Stimulated activated CD4-positive, alpha-beta T cell treated with anti-CD3 and anti-CD28 coated beads, Interleukin-1b, Interleukin-23, amount 100 ng/mL, for 48 hours (primary cell): ENCODE results near the gene MED31.

Experiments
- DNase-seq: peaks from one replicate; pipeline ENCODE4 v3.0.0-alpha.2; 2020

Gene MED31

DNA sequence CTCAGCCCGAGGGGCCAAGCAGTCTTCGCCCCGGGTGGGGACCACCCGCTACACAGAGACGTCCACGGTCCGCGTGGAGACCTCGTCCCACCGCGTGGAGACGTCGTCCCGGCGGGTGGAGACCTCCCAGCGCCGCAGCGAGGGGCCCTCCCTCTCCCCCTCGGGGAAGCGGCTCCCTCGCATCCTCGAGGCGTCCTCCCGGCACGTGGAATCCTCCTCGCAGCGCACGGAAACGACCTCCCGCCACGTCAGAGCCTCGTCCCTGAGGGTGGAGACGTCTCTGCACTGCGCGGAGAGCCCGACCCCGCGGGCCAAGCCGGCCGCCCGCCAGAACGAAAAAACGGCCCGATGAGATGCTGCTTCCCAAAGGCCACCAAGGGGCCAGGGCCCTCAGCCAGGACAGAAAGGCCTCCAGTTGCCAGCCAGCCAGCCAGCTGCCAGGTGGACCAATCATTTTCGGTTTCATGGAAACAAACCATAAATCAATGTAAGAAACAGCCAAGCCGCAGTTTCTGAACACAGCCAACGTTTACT, 581 bp upstream of the MED31 start:
- DNase-seq, result peak; percentile 41

DNA sequence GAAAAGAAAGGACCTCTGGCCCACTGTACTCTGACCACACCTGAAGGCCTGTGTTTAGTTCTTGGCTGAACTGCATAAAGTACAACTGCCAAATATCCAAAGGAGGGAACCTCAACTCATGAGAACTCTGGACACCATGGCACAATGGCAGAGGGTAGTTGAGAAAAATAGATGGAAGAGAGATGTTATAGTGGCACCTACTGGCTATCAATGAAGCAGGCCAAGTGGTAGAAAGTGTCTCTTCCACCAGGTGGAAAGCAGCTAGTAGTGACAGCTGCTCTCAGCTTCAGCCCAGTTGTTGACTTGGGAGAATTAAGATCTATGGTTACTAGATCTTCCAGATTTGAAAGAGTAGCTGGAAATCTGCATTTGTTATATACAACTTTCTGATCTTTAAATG, 3.2 kb downstream of the MED31 start:
- no peak for DNase-seq

DNA sequence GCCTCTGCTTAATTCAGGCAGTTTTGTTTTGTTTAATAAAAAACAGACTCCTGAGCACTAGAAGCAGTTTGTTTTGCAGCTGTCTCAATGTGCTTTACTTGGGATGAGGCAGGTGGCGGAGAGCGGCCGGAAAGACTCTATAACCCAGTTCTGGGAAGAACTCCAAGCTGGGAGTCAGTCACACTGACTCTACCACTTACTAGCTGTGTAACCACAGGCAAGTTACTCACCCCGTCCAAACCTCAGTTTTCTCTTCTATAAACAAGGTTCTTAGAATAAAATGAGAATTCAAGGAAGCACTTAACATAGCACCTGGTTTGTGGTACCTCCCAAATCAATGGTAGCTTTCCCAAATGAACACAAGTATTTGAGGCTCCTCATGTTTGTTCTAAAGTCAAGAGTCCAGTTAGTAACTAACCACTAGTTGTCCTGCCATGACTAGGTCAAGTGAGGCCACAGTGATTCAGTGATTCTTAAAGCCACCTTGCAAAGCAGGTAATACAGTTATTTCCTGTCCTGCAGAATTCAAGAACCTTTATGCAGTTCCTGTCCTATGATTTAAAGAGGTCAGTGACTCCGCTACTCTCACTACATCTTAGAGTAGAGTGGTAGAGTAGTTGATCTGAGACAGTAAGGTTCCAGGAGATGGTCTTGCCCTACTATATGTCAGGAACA, 7.8 kb downstream of the MED31 start:
- no peak for DNase-seq

DNA sequence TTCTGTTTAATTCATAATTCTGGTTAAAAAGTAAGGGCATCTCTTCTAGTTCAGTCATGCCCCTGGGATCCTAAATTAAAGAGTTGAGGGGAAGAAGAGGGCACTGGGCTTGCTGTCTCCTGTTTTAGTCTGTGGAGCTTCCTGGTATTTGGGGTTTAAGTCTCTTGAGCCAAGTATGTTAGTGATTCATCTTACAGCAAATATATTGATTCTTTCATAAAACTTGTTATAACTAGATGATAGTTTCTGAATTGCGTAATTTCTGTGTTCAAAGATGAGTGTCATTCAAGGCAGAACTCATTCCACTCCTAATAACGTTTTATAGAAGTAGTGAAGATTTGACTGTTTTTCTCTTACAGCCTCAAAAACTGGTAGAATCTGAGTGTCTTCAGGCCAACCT, 8.8 kb downstream of the MED31 start:
- no peak for DNase-seq

DNA sequence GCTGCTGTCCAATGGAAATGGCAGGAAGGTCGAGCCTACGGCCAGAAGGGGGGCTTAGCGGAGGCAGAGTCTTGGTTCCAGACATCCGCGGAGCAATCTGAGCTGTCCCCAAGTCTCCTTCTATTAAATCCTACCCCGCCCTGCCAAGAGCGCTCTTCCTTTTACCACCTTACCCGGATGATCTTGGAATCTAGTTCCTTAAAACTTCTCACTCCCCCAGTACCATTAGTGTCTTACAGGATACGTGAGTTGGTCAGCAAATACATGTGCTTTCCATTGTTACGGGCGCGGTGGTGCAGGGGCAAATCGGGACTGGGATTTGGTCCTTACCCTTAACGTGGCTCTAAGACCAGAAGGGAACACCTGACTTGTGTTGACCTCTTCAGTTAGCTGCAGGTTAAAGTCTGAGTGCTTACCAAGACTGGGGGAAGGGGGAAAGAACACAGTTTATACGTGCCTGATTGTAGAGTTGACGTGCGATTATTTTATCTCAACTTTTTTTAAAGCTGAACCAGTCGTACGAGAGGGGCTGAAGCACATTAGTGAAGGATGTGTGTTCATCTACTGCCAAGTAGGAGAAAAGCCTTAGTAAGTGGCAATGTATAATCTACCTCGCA, 10.1 kb downstream of the MED31 start:
- DNase-seq, result no peak

DNA sequence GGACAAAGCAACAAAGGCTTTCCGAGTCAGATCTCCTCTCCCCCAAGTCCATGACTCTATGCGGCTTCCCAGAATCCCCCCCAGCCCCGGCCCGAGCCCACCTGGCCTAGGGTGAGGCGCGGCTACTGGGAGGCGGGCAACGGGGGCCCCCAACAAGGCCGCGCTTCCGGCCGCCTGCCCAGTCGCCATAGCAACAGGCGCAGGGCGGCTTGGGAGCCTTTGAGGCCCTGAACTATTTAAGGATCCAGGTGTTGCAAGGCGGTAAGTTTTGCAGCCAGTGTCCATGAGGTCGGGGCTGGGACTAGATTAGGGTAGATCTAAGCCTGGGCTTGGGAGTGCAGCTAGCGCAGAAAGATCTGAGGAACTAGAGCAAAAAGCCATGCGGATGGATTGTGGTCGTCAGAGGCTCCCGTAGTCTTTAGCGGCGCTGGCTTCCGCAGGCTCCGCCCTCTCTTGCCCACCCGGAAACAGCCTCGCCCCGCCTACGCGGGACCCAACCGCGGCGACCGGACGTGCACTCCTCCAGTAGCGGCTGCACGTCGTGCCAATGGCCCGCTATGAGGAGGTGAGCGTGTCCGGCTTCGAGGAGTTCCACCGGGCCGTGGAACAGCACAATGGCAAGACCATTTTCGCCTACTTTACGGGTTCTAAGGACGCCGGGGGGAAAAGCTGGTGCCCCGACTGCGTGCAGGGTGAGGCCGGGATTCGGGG, 10.7 kb downstream of the MED31 start, which contains the start of the genes KIAA0753 and TXNDC17:
Gene KIAA0753 (minus strand): TSS at position 176 of the 711 bp plus-strand sequence. CDS start 5,608 bp downstream, outside the sequence.
Gene TXNDC17 (plus strand): TSS at position 525 of the 711 bp plus-strand sequence. CDS start 23 bp downstream, at position 548.
- DNase-seq, result peak; percentile 94

DNA sequence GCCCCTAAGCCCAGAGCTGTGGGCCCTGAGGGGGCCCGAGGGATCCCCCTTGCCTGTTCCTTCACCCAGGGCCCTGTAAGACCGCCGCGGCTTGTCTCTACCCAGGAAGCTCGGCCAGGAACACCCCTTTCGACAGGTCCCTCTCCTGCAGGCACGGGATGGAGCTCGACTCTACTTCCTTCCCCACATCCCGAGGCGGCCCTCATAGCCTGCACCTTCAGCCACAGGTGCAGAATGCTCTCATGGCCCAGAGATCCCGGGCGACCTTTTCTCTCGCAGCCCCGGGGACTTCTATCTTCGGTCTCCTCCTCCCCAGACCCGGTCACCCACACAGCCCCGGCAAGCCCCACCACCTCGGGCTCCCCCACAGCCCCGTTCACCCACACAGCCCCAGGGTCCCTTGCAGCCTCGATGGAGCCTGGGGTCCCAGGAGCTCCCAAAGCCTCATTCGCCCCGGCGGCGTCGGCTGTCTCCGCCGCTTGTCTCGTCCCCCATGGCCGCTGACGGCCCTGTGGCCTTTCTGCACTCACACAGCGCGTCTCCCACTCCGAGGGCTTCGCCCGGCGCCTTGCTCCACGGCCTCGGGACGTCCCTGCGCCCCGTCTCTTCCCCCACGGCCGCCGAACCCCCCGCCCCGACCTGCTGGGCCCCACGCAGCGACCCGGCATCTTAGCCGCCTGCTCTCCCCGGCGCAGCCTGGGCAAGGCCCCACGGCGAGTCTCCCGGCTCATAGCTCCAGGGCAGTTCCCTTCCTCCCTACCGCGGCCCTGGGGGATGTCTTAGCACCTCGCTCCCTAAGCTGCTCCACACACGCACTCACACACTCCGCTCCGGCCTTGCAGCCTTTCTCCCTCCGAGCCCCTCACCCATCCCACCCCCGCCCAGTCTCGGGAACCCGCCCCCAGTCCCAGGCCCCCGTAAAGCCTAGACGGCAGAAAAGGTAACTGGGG, 11.5 kb downstream of the MED31 start:
- DNase-seq, result peak; percentile 38

DNA sequence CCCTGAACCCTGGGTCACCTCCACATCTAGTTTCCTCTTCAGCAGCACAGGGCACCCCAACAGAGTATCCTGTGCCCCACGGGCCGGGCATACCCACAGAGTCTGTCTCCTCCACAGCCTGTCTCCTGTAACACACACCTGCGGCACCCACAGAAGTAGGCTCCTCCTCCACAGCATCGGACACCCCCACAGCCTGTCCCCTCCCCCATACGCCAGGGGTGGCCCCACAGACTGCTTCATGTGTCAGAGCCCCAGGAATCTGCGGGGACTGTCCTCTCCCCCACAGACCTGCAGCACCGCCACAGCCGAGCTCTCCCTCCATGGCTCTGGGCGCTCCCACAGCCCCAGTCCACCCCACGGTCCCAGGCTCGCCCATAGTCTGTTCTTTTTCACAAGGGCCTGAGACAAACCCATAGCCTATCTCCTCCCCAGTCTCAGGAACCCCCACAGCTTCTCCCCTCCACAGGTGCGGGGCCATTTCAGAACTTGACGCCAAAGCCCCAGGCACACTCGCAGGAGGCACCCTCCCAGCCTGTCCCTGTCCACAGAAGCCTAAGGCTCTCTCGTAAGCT, 12.3 kb downstream of the MED31 start:
- no peak for DNase-seq

DNA sequence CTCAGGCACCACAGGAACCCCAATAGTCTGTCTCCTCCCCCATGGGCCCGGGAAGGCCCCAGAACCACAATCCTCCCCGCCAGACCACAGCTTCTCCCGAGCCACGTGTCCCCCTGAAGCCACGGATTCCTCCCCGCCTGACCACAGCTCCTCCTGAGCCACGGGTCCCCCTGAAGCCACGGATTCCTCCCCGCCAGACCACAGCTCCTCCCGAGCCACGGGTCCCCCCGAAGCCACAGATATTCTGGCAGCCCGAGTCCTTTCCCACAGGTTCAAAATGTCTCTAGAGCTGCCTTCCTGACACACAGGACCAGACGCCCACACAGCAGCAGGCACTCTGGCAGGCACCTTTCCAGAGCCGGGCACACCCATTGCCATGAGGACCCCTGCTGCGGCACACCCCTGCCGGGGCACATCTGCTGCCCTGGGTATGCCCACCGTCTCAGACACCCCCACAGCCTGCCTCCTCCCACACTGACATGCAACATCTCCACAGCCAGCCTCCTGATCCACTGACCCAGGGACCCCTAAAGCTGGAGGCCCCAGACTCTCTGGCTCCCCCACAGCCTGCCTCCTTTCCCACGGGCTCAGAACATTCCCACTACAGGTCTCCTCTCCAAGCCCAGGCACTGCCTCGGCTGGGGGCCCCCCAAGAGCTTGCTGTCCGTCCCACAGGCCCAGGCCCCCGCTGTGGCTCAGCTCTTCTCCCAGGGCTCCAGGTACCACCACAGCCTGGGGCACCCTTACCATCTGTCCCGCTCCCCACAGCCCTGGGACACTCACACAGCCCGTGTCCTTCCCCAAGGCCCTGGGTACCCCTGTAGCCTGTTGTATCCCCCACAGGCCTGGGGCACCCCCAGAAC, 13.1 kb downstream of the MED31 start:
- no peak for DNase-seq

DNA sequence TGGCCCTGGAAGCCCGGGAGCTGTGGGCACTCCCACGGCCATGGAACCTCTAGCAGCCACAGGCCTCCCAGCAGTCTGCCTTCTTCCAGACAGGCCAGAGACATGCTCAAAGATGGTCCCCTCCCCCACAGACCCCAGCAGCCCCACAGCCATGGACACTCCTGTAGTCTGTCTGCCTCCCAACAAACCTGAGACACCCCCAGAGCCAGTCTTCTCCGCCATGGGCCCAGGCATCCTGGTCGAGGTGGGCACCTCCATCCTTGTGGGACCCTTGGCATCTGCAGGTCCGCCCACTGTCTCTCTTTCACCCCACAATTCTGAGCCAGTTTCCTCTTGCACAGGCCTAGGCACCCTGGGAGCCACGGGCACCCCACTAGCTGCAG, 14.0 kb downstream of the MED31 start:
- DNase-seq, result no peak

DNA sequence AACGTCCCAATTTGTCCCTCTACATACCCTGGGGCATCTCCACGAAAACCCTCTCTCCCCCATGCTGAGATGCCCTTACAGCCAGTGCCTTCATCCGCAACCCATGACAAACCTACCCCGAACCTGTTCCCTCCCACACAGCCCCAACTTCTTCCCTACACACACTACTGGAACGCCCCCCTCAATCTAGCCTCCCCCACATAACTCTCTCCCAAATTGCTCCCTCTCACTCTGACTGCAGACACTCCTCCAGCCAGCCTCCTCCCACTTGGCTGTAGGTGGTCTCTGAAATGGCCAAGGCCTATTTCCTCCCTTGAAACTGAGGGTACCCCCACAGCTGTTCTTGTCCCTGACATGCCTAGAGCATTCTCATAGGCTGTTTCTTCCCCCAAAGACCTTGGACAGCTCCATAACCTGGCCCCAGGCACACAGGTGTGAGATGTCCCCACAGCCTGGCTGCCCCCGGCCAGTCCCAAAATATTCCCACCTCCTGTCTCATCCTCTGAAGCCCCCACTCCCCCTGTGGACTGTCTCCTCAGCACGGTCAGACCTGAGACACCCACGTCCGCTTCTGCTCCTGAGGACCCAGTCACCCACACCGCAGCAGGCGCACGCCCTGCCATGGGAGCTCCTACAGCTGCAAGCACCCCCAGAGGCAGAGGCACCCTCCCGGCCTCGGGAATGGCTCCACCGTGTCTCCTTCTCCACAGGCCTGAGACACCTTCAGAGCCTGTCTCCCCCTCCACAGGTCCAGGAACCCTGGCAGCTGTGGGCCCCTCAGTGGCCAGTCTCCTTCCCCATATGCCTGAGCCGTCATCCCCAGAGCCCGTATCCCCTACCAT, 14.6 kb downstream of the MED31 start:
- no peak for DNase-seq

DNA sequence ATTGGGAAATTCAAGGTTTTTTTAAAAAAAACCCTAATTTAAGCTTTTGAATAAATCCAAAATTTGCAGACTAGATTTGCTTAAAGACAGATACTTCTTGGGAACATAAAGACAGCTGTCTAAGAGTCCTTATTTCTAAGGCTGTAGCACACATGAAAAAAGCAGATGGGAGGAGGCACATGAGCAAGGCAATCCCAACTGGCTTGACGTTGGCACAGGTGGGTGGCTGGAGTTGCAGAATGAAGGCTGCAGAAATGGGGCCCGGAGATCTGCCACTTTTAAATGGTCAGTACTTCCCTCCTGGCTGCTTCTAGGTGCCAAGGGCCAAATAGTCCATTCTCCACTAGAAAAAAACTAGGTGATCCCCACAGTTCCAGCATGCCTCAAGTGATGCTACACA, 15.3 kb downstream of the MED31 start:
- no peak for DNase-seq

DNA sequence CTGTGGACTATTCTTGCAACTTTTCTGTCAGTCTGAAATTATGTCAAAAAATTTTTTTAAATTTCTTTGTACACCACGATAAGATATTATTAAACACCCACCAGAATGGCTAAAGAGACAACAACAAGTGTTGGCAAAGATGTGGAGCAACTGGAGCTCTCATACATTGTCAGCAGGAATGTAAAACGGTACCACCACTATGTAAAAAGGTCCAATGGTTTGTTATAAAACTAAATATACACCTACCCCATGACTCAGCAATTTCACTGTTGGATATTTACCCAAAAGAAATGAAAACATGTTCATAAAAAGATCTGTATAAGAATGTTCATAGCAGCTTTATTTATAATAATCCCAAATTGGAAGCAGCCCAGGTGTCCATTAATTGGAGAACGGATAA, 18.1 kb downstream of the MED31 start:
- no peak for DNase-seq

DNA sequence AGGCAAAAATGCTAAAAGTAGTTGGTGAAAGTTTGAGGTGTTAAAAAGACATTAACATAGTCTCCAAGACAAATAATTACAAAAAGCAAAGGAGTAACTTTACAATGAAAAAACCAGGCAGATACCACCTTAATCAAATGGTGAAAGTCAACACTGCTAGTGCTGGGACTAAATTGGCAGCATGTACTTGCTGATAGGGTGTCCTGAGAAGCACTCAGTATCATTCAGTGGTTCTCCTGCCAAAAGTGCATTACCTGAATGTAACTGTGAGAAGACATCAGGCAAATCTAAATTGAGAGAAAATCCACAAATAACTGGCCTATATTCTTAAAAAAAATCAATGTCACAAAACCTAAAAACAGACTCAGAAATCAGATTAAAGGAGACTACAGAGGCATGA, 18.9 kb downstream of the MED31 start:
- no peak for DNase-seq

DNA sequence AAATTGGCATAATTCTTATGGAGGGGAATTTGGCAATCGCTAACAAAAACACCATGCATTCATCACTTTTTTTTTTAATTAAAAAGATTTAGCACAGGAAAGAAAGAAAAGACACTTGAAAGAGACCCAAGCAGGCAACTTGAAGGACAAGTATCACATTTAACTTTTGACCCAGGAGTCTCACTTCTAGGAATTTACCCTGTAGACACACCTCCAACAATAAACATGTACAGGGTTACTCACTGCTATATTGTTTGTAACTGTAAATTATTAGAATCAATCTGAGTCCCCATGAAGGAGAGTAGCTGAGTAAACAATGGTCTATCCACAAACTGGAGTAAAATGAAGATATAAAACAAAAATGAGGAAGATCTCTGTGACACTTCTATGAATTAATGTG, 21.0 kb downstream of the MED31 start:
- DNase-seq, result no peak

DNA sequence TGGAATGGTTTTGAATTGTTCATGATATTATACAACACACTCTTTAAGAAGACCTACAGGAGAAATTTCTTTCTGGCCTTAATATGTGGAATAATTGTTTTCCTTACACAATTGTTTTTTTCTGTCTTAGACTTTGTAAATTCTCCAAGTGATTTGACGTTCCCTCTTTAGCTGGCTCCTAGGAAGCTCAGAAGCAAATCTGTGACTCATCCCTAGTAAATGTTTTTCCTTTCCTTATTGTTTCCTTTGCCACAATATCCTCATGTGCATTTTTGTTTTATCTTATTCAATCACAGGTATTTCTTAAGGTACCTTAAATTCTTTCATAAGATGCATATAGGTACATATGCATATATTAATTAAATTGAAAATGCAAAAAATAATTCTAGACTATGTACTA, 24.4 kb downstream of the MED31 start:
- no peak for DNase-seq

DNA sequence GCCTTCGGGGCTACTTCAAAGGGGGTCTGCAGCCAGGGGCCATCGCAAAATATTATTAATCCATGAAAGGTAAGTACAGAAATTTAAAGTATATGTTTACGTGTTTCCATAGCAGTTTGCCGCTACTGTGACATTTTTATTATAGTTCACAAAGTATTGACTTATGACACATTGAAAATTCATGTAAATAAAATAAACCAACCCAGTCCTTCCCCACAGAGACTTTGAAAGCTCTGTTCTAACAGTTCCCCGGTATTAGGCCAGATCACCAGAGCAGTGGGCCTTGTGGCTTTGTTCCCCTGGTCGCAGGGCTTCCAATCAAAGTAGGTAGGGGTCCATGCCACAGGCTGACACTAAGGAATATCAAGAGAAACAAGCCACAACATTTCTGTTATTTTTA, 24.8 kb downstream of the MED31 start:
- no peak for DNase-seq

DNA sequence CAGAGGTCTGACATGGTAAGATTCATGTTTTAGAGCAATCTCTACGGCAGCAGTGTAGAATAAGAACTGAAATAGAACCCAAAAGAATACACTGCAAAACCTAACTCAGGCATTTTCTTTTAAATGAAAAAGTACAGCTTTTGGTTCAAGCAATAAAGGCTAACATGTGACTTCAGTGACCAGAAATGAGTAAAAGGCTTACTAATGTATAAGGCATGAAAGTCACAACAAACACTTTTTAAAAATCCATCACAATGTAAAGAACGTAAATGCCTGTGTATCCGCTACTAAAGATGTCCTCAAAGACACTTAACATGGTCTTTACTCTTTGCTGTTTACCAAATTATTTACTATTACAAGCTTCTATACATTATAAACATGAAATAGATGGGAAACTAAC, 27.5 kb downstream of the MED31 start:
- no peak for DNase-seq

DNA sequence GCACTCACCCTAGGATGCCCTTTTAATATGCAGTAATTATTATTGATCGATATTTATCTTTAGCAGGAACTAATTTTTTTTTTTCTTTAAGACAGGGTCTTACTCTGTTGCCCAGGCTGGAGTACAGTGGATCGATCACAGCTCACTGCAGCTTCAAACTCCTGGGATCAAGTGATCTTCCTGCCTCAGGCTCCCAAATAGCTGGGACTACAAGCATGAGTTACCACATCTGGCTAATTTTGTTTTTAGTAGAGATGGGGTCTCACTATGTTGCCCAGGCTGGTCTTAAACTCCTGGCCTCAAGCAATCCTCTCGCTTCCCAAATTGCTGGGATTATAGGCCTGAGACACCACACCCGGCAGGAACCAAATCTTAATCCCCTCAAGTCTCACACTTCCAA, 40.2 kb downstream of the MED31 start:
- no peak for DNase-seq

DNA sequence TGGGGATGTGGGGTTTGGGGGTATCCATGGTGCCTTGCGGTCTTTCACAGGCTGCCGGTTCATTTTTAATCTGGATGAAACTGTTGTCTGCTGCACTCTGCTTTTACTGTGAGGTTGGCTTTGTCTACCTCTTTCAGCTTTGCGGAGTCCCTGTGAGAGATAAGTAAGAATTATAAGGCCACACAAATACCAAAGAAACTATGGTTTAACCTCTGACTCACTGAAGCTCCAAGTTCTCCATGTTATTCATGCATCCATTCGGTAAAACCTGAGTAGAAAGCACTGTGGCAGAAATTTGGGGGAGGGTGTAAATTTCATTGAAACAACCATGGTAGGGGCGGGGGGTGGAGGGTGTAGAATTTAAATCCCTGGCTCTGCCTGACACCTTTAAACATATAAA, 41.4 kb downstream of the MED31 start:
- no peak for DNase-seq
